ENCODE measurements around the gene INPP5E.
"Not testable (repeated sequence)": the region's sequence is repeated elsewhere in the genome, so short reads cannot be mapped to it uniquely, and the experiment has no call there.

Gene INPP5E

DNA sequence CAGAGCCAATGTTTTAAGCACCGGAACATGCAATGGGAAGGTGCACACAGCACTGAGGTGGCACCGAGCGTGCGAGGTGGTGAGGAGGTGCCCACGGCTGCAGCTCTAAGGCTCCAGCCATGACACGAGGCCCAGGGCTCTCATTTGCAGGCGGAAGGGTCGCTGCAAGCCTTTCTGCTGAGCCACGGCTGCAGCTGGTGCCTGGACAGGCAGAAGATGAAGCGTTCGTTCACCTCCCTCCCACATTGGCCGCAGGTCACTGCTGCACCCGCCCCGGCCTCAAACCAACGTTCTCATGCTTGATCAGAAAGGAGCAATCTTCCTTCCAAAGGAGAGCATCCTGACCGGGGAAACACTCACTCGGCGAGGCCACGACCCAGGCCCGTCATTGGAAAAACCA is 4.5 kb upstream of the INPP5E start:
- no peak for DNase-seq

DNA sequence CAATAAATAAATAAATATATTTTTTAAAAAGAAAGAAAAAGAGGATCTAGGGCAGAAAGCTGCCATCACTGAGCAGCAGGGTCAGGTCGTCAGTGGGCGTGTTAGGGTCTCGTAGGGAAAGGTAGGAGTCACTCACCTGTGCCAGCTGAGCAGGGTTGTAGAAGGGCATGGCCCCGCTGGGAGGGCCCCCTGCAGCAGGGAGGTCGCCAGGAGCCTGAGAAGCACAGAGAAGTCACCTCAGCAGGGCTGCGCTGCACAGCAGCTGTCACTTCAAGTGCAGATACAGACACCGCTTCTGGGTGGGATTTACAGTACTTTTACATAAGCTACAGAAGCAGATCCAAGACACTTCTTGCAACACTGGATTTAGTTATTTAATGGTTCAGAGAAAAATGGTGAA is 4.0 kb upstream of the INPP5E start:
- no peak for DNase-seq

DNA sequence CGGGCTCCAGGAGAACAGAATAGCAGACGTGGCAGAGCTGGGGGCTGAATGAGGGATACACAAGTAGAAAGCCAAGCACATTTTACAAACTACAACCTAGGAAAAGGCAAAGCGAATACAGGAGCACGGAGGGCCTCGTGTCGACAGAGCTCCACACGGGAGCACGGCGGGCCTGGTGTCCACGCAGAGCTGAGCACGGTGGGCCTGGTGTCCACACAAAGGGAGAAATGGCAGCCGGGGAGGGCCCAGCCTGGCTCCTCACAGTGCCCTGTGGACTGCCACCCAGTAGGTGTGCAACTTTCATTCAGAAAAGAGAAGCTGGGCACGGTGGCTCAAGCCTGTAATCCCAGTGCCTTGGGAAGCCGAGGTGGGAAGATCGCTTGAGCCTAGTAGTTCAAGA is 3.4 kb upstream of the INPP5E start:
- DNase-seq: no peak

DNA sequence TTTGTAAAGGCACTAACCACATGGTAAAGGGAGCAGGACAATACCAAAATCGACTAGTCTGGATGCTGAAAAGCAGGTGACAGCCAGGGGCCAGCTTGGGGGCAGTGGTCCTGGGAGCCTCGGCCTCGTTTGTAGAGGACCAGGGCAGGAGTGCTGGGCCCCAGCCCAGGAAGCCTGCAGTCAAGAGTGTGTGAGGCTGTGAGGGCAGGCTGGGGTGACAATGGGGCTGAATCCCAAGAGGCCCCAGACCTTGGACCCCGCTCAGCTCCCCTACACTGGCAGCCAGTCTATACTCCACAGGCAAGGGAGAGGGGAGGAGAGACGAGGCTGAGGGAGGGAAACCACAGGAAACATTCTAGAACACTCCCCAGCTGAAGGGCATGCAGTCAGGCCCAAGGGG is 2.6 kb upstream of the INPP5E start:
- no peak for DNase-seq

DNA sequence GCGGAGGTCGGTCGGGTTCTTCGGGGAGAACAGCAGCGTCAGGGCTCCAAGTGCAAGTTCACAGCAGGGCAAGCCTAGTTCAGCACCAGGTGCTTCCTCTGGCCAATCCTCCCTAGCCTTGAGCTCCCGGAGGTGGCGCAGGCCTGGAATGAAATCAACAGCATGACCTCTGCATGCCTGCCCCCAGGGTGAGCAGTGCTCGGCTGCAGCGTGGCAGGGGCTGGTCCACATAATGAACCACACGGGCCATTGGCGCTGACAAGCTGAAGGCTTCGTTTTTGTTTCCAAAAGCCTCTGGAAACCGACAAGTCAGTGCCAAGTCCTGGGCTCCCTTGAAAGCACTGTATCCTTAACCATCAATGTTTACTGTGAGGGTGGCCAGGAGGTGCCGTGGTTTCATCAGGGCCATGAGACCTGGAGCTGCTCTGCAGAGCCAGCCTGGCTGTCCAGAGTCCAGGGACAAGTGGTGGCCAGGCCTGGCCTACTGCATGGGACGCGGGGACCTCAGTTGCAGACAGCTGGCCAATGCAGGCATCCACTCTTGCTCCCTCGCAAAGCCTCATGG is 2.1 kb upstream of the INPP5E start:
- no peak for DNase-seq

DNA sequence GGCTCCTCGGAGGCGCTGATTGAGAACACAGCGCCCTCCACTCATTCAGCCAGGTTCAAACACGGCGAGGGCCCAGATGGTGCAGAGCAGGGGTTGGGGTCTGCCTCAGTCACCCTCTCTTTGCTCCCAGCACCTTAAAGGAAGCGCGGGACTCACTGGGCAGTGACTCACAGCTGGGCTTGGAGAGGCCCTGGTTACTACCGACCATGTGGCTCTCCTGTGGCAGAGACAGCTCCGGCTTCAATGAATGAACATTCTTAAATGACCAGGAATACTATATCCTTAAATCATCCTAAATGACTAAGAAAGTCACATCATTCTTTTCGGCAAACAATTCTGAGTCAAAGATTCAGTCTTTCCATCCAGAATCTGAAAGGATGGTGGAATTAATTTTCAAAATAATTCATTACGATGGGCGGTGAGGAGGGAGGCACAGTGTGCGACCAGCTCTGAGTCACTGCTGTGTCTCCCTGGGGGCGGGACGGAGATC is 1.6 kb upstream of the INPP5E start:
- no peak for DNase-seq

DNA sequence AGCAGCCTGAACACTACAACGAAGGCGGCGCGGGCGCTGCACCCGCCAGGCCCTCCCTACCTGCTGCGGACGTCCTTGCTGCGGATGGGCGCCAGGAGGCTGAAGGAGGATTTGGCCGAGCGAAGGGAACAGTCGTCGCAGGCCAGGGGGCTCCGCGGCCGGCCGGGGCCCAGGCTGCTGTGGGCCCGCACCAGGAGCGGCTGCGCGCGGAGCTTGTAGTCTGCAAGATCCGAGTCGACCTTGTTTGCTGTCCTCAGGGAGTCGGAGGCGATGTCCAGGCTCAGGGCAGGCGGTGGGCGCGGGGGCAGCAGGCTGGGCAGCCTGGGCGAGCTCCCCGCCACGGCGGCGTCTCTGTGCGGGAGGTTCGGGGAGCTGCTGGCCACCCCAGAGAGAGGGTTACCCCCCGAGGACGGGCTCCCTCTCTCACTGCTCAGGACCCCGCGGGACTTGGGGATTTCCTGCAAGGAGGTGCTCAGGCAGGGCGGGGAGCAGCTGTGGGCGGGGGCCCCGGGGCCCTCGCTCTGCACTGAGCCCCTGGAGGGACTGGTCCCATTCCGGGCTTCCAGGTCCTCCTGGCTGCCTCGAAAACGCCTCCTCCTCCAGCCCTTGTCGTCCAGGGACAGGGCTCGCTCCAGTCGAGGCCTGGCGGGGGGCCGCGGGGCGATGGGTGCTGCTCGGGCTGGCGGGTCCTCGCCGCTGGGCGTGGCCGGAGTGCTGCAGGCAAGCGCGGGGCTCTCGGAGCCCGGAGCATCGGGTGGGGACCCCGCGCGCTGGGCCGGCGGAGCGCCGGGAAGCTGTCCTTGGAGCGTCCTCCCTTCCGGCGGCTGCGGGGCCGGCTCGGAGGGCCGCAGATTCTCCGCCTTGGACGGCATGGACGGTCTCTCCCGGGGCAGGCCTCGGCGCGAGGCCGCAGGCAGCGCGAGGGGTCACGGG is 831 bp downstream of the INPP5E start:
- peak; percentile 52 for DNase-seq

DNA sequence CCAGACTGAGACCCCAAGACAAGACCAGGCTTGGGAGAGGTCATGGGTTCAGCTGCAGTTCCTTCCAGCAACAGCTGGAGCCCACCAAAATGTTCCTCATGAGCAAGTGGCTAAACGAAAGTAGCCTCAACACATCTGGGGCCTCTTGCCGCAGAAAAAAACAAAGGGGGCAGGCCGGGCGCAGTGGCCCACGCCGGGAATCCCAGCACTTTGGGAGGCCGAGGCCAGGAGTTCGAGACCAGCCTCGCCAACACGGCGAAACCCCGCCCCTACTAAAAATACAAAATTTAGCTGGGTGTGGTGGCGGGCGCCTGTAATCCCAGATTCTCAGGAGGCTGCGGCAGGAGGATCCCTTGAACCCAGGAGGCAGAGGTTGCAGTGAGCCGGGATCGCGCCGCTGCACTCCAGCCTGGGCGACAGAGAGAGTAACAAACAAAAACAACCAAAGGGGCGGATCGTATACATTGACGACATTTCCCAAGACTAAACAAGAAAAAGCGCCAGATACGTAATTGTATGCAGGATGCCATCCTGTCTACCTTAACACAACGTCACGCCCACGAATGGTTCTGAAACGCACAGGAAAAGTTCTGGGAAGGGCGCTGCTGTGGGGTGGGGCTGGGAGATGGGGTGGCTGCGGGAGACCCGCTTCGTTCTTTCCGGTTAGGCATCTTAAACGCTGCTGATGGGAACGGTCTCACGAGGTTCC is 1.7 kb downstream of the INPP5E start:
- peak; percentile 6 for DNase-seq

DNA sequence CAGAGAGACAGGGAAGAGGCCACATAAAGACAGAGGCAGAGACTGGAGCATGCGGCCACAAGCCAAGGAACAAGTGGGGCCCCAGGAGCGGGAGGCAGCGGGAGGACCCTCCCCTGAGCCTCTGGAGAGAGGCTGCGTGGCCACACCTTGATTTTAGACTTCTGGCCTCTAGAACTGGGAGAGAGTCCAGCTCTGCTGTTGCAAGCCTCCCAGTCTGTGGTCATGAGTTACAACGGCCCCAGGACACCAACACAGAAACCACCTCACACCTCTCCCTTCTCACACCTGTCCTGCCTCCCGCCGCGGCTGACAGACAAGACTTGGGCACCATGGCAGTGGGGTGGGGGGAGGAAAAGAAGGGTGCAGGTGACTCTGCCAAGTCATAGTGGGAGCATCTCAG is 2.2 kb downstream of the INPP5E start:
- DNase-seq: no peak

DNA sequence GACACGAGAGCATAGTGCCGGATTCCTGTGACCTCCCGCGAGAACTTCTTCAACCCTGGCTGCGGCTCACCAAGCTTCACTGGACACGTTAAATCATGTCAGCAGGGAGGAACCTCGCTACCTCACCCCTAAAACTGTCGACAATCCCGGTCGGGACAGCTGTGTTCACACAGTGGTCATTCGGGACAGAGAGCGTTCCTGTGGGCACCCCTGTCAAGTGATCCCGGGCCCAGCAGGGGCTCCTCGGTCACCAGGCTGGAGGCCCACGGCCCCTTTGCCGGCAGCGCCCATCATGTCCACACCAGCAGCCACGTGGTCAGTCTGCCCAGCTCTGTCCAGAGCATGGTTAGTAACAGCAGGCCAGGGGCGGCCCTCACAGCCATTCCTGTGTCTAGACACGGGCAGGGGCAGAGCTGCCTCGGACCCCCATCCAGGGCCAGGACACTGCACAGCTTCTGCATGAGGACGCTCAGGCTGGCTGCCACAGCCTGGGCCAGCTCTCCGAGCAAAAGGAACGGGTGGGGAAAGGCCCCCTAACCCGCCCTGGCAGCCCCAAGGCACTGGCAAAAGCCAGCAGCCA is 3.5 kb downstream of the INPP5E start:
- DNase-seq: no peak

DNA sequence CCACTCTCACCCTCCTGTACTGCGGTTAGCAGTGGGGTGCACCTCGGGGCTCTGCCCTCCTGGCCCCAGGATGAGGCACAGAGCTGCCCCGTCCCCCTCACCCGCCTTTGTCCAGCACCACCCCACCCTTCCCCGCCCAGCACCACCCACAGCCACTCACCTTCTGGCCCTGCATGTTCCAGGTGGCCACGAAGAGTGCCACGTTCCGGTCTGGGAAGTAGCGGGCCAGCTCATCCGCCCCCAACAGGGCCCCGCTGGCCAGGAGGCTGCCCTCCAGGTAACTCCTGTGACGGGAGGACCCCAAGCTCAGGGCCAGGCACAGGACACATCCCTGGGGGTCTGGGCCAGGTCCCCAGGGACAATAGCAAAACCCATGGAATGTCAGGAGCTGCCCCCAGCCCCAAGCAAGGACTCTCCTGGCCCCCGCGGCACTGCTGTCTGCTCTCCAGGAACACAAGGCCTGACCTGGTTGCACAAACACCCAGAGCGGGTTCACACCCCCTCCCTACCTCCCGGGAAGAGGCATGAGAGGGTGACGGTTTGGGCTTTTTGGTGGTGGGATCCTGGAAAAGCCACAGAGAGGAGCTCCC is 5.0 kb downstream of the INPP5E start:
- DNase-seq: no peak

DNA sequence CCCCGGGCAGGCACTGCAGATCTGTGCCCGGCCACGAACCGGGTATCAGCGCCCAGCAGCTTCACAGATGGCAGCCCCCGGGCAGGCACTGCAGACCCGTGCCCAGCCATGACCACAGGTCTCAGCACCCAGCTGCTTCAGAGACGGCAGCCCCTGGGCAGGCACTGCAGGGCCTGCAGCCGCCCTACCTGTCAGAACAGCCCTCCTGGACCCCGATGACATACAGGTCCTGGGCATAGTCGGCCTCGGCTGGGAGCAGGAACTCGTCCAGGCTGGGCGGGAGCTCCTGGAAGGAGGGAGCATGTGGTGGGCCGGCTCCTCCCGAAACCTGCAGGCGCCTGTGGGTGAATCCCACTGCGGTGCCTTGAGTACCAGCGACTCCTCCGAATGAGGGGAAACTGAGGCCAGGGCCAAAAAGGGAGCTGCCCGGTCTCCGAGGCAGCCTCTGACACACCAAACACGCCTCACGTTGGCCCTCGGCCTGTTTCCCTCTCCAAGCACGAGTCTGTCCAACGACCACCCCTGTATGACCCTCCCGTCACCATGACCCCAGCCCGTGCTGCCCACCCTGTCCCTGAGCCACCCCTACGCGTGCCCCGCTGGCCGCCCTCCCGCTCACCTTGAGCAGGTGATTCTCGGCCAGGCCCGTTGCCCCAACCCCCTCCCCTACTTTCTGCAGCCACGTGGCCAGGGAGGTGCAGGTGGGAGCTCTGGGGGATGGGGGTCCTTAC is 5.6 kb downstream of the INPP5E start:
- DNase-seq: no peak

DNA sequence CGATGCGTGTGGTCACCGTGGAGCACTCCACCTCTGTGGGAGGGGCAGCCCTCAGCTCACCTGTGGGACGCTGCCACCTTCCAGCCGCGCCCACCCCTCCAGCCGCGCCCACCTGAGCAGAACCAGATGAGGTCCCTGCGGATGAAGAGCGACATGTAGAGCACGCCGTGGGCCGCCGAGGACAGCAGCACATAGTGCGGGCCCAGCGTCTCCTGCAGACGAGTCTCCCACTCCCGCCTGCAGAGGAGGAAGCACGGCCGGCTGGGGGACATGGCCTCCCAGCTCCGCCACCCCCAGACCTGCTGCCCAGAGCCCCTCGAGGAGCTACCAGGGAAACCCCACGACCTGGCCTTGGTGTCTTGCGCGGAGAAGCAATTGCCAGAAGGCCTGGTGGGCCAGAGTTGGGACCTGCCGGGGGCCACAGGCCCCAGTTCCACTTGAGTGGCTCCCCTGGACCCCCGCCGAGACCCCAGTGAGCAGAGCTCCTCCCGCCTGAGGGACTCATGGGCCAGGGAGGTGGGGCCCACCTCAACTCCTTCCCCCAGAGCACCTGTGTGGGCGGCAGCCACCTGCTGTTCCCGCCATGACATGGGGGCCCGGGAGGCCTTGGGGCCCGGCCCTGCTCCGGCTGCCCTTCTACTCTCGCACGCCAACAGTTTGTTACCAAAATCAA is 6.5 kb downstream of the INPP5E start:
- DNase-seq: no peak

DNA sequence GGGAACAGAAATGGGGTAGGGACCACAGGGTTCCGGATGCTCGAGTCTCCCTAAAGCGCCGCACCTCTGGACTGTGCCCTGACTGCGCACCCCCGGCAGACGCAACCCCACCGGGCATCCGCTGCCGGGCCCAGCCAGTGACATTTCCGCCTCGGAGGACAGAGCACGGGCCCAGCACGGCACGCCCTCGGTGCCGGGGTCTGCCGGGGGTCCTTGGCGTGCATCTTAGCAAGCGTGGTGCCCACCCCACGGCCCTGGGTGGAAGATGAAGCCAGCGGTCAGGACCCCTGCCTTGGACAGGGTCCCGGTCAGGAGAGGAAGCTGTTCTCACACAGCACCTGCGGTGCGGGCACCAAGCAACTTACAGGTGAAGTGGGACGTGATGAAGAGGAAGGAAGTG is 7.1 kb downstream of the INPP5E start:
- DNase-seq: no peak

DNA sequence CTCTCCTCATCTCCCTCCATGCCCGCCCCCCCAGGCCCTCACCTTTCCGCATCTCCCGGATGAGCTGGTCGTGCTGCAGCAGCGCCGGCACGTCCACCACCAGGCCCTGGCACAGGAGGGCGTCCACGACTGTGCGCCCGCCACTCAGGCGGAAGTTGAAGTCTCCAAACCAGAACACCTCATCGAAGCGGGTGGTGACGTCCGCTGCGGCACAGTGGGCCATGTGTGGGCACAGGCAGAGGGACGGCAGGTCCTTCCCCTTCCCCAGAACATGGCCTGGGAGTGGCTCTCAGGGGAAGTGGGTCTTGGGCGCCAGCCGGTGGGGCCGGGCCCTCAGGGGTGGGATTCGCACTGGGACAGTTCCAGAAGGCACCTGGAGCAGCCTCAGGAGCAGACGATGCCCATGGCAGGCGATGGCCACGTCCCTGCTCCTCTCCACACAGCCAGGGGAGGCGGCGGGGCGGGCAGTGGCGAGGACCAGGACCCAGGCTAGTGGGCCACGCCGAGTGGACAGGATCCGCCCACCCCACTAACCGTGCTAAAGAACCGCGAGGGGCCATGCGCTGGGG is 7.8 kb downstream of the INPP5E start:
- DNase-seq: no peak

DNA sequence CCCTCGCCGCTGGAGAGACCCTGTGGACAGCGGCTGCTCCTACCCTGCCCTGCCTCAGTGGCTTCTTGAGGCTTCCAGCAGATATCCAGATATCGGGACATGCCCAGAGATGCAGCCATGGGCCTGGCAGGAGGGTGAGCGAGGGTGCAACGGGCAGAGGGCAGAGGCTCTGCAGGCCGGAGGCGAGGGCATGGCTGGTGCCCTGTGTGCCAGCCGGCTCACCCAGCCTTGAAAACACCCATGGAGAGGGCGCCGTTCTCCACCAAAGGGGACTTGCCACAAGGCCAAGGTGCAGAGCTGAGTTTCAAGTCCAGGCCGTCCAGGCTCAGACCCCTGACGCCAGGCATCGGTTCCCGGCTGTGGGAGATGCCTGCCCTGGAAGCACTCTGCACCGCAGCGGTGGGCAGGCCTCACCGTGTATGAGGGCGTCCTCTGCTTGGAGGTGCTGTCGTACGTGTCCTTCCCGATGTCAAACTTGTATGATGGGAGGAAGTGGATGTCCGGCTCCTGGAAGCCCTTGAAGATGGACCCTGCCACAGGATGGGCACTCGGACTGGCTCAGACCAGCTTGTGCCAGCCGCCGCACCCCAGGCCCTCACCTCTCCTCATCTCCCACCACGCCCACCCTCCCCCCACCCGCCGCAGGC is 8.9 kb downstream of the INPP5E start:
- DNase-seq: no peak

DNA sequence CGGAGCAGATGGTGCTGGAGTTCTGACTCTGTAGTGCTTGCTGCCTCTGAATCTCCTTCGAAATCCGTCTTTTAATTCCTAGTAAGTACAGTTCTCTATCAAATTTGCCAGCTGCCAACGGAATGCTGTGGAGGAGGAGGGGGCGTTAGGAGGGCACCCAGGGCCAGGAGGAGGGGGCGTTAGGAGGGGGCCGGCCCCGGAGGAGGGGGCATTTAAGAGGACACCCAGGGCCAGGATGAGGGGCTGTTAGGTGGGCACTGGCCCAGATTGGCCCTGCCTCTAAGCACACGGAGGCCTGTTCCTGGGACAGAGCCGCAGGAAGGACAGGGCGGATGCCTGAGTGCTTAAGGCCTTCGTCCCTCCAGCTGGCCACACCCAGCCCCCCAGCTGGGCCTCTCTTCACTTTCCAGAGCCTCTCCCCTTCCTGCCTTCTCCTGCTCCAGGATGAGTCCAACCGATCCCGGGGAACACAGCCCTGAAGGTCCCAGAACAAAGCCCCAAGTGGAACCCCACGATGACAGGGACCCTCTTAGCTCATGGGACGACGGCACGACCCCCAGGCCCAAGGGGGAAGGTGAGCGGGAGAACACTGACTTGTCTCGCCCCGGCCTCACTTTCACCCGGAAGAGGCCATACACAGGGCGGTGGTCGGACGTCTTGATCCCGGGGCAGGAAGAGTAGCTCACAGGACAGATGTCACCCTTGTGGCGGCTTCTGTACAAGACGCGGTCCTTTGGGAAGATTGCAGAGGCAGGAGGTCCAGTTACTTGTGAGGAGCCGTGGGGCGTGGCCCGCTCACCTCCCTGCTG is 9.8 kb downstream of the INPP5E start:
- no peak for DNase-seq

DNA sequence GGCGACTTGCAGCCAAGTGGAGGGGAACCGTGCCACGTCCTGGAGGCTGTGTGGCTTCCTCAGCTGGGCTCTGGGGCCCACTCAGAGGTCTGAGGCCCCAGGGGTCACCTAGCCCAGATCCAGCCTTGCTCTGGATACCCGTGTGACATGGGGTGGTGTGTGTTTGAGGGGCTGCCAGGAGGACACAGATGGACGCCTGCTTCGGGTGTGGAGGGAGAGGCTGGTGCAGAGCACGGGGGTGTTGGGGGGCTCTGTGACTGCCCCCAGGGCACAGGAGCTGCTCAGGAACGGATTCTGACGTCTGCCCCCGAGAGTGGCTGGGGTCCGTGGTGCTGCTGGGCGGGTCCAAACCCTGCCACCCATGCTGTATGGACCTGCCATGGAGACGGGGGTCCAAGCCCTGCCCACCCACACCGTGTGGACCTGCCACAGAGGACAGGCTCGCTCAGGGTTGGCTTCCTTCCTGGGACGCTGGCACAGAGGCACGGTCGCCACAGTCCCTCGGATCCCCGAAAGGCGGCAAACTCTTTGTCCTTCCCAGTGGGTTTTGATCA is 10.5 kb downstream of the INPP5E start:
- DNase-seq: no peak

DNA sequence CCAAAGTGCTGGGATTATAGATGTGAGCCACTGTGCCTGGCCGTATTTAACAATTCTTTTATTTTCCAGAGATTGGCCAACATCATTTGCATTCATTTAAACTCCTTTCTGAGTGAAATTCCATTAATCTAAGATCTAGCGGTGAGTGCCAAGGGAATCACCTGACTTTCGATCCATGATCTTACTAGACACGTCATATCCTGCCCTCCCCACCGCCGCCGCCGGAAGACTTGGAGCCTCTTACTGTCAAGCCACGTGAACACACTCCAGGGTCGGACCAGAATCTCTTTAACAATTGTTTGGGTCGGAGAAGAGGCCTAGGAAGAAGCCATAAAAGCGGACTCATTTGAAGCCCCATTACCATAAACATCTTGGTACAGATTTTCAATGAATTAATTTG is 12.9 kb downstream of the INPP5E start:
- no peak for DNase-seq

DNA sequence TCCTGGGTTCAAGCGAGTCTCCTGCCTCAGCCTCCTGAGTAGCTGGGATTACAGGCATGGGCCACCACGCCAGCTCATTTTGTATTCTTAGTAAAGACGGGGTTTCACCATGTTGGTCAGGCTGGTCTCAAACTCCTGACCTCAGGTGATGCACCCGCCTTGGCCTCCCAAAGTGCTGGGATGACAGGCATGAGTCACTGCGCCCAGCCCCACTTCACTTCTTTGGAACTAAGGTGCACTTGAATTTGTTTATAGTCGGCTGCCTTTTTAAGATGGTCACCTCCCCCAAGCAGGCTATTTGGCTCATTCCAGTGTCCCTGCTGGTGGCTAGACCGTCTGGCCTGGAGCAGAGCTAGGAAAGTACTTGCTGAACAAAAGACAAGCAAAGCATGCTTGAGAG is 14.3 kb downstream of the INPP5E start:
- DNase-seq: not testable (repeated sequence)
